GM10248 (cell line): Measurements from ENCODE around the gene SVIL.

Experiments
- CTCF ChIA-PET: fragments of 300-600 bp; sonication (Branson Sonifier 250); formaldehyde crosslinking; extraction: SDS; loops from one replicate; lab custom pipeline; 2021; ENCODE audit warnings: antibody characterized with exemption; lab: Yijun Ruan, JAX
- POLR2A ChIA-PET: fragments of 350-650 bp; sonication (Branson Sonifier 250); formaldehyde crosslinking; extraction: SDS; loops from one replicate; lab custom pipeline; 2020; ENCODE audit warnings: antibody characterized with exemption; lab: Yijun Ruan, JAX
- DNase-seq: peaks from one replicate; pipeline ENCODE4 v3.0.0; 2012; ENCODE audit errors: extremely low spot score
- TF ChIP-seq, protein P1 (sequence below): IDR thresholded peaks from 2 replicates; pipeline ENCODE4 v1.5.1; 2012; ENCODE audit warnings: mild to moderate bottlenecking, low read depth; ENCODE audit errors: extremely low read depth, missing control alignments, control extremely low read depth

SVIL gene

DNA sequence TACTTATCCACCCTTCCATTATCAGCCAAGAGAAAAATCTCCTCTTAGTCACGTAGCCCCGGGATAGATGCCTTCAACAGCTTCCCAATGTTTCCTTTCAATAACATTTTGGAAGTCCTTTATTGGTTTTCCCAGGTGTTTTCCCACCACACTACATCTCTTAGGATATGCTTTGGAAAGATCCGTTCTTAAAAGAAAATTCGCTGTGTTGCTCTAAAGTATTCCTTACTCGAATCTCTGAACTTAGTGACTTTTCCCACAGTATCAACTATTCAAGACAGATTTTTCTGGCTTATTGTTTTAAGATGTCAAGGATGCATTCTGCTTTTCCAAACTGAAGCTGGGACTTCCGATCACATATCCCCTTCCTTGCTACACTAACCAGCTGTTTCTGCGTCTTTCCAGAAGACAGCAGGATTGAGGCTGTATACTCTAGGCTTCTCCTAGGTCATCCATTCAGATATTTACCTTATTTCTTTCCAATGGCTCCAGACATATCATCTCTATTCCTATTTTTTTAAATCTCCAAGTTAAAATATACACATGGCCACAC lies 36.5 kb upstream of the SVIL start:
- DNase-seq, result no peak
- TF ChIP-seq, protein P1, sequence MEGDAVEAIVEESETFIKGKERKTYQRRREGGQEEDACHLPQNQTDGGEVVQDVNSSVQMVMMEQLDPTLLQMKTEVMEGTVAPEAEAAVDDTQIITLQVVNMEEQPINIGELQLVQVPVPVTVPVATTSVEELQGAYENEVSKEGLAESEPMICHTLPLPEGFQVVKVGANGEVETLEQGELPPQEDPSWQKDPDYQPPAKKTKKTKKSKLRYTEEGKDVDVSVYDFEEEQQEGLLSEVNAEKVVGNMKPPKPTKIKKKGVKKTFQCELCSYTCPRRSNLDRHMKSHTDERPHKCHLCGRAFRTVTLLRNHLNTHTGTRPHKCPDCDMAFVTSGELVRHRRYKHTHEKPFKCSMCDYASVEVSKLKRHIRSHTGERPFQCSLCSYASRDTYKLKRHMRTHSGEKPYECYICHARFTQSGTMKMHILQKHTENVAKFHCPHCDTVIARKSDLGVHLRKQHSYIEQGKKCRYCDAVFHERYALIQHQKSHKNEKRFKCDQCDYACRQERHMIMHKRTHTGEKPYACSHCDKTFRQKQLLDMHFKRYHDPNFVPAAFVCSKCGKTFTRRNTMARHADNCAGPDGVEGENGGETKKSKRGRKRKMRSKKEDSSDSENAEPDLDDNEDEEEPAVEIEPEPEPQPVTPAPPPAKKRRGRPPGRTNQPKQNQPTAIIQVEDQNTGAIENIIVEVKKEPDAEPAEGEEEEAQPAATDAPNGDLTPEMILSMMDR, result no peak
- ChIA-PET POLR2A (no interaction called here), CTCF (no interaction called here)

DNA sequence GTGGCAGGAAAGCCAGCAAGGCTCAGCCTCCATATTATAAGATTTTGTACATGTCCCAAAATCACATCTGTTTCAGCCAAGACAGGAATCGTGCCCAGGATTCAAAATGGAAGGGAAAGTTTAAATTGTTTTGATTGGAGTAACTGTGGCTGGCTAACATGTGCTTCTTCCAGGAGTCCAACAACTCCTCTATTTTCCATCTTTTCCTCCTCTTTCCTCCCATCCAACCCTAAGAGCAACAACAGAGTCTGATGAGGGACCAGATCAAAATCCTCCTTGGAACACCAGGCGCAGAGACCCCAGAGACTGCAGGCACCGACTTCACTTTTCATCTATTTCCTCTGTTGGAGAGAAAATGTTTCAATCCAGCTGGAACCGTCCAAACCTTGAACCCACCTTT lies 36.0 kb upstream of the SVIL start:
- no peak for DNase-seq
- TF ChIP-seq, protein P1, result no peak
- ChIA-PET CTCF (no interaction called here), POLR2A (no interaction called here)

DNA sequence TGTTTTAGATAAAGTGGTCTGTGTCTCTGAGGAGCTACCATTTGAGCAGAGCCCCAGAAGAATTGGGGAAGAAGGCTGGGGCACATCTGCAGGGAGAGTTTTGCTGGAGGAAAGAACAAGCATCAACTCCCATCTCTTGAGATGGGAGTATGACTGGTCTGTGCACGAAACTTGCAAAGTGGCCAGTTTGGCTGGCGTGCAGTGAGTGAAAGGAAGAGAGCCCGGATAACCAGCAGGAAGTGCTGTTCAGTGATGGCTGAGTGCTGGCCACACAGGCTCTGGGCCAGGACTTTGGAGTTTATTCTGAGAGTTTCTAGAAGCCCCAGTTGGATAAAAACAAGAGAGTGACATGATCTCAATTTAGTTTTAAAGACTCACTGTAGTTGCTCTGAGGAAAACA lies 34.4 kb upstream of the SVIL start:
- CTCF ChIA-PET, result interaction anchor here (1.9 kb wide), 1 partner anchor 12 kb away, joined by 5 read pairs; no protein-coding TSS in a partner anchor
- TF ChIP-seq, protein P1, result no peak
- POLR2A ChIA-PET, result no interaction called here
- DNase-seq, result no peak

DNA sequence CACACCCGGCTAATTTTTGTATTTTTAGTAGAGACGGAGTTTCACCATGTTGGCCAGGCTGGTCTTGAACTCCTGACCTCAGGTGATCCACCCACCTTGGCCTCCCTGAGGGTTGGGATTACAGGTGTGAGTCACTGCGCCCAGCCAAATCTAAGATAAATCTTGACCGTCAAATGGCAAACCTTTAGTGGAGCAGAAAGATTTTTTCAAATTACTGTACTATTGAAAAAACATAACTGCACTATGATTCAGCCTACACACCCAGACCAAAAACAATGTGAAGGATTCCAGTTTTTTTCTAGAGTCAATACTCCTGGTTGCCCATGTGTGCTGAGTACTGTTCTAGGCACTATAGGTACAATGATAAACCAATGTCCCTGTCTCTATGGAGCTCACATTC lies 33.9 kb upstream of the SVIL start:
- TF ChIP-seq, protein P1, result no peak
- CTCF ChIA-PET, result interaction anchor here (1.9 kb wide), 1 partner anchor 12 kb away, joined by 5 read pairs; no protein-coding TSS in a partner anchor
- POLR2A ChIA-PET, result no interaction called here
- DNase-seq, result no peak

DNA sequence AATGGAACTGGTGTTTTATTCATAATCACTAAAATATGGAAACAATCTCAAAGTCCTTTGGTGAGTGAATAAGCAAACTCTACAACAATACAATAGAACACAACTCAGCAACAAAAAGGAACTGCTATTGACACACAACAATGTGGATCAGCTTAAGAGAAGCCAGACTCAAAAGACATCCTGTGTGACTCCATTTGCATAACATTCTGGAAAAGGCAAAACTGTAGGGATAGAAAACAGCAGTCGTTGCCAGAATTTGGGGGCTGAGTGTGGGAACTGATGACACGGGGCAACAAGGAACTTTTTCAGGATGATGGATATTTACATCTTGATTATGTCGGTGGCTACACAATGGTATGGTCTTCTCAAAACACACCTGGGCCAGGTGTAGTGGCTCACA lies 32.4 kb upstream of the SVIL start:
- TF ChIP-seq, protein P1, result no peak
- ChIA-PET CTCF (interaction anchor here (1.2 kb wide), 1 partner anchor 21 kb away, joined by 4 read pairs; no protein-coding TSS in a partner anchor), POLR2A (no interaction called here)
- no peak for DNase-seq

DNA sequence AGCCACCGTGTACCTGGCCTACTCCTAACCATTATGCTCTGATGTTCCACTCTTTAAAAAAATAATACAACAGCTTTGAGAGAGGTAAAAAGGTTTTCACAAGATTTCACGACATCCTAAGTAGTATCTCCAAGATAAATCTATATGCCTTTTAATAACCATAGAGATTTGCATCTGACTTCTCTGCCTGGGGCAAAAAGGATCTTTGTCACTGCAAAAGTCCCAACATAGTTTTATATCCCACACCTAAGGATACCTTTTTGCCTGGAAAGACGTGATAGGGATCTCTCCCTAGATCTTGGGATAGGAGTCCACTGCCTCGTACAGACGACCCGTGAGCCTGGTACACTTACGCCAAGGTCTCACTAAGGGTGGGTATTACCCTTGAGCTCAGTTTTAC lies 31.4 kb upstream of the SVIL start:
- TF ChIP-seq, protein P1, result no peak
- ChIA-PET POLR2A (no interaction called here), CTCF (interaction anchor here (1.2 kb wide), 1 partner anchor 22 kb away, joined by 4 read pairs; no protein-coding TSS in a partner anchor)
- DNase-seq, result no peak
